Erythroblast (primary cell): ENCODE results near the gene LCN2.

Experiments used
- GATA1 ChIP-seq: IDR thresholded peaks from 2 replicates; pipeline ENCODE4 v1.6.1; 2011; ENCODE audit warnings: low read depth, mild to moderate bottlenecking, control low read depth, low read length, moderate library complexity
- POLR2A ChIP-seq: IDR thresholded peaks from 2 replicates; pipeline ENCODE4 v1.6.1; 2011; ENCODE audit warnings: mild to moderate bottlenecking, low read length

GRCh38 chr9:128109050-128109709 is 40.1 kb upstream of the LCN2 start:
- no peak for TF ChIP-seq POLR2A
- TF ChIP-seq GATA1, result no peak
